Thyroid gland (tissue), 4 donors: Measurements from ENCODE around the gene VASP. TPM values are rescaled to one million over a fixed set of nuclear protein-coding genes. Genes with fewer than 3 reads are reported as not detected.

Experiments used
- DNase-seq, 2 donors: peaks; one replicate each; pipeline ENCODE4 v3.0.0-alpha.2; 2019
- H3K27ac ChIP-seq, 3 donors: fragments of 200-600 bp; sonication (generic); 1 replicate in 2 of 3; 2 replicates in 1 of 3; pipeline ENCODE4 v1.5.1; 2016 to 2019; ENCODE audit warnings: mild to moderate bottlenecking in 1 of 3, moderate library complexity in 1 of 3
- H3K27me3 ChIP-seq: fragments of 200-600 bp; sonication (generic); one replicate; pipeline ENCODE4 v1.5.1; 2019
- H3K36me3 ChIP-seq, 2 donors: fragments of 200-600 bp; sonication (generic); one replicate each; pipeline ENCODE4 v1.5.1; 2016 to 2019
- H3K4me1 ChIP-seq, 2 donors: fragments of 200-600 bp; sonication (generic); one replicate each; pipeline ENCODE4 v1.5.1; 2017 to 2019
- H3K4me3 ChIP-seq, 3 donors: fragments of 200-600 bp; sonication (generic); replicated peaks in 1 of 3; 1 replicate in 2 of 3; 2 replicates in 1 of 3; pipeline ENCODE4 v1.5.1; 2016; ENCODE audit warnings: mild to moderate bottlenecking in 1 of 3
- H3K9me3 ChIP-seq: fragments of 200-600 bp; sonication (generic); one replicate; pipeline ENCODE4 v1.5.1; 2017
- POLR2A ChIP-seq, 2 donors: fragments of 450-650 bp; IDR thresholded peaks; one replicate each; pipeline ENCODE4 v1.6.1; 2017; ENCODE audit warnings: antibody characterized with exemption in 2 of 2, mild to moderate bottlenecking in 2 of 2, moderate library complexity in 1 of 2
- WGBS, 2 donors: methylation state at CpG; one replicate each; pipeline ENCODE4 v1.1.5; 2017; 5-methylcytosine and 5-hydroxymethylcytosine counted together
- intact Hi-C: fragments of 100-400 bp; cut with DNase I; formaldehyde crosslinking; loops from one replicate; pipeline ENCODE4 v1.15.1; 2023
- total RNA-seq, 4 donors: library from RNA; depleted of rRNA; stranded (reverse); fragments of >200 nt; gene quantifications; one replicate each; pipeline ENCODE4 v1.2.3, GENCODE V29; 2016
- TF ChIP-seq, protein P1 (sequence below), 6 experiments: fragments of 200-600 bp in 3 of 6; fragments of 450-650 bp in 3 of 6; sonication (generic) in 3 of 6; IDR thresholded peaks; one replicate each; pipeline ENCODE4 v1.5.1; 2016 to 2019; ENCODE audit warnings: antibody characterized with exemption in 6 of 6, mild to moderate bottlenecking in 2 of 6, inconsistent platforms in 1 of 6, moderate library complexity in 1 of 6

Gene VASP
- total RNA-seq, 4 donors from 2014 or later, result 34.3 to 50.8 (median 45.1) TPM

GRCh38 chr19:45517641-45518468 lies 10.6 kb downstream of the VASP start:
- Histone ChIP-seq H3K36me3 (peaks cover 15 to 28% of the 10 kb centered on the region in 2 donors), H3K27me3 (no peaks in the 10 kb centered on the region), H3K4me3 (no peak overlapping the region), H3K27ac (no peak overlapping the region), H3K9me3 (no peaks in the 10 kb centered on the region), H3K4me1 (peaks cover 11 to 21% of the 10 kb centered on the region in 2 donors)
- no peak for DNase-seq
- 93 to 94% methylated on average over 39 to 41 of the region's 50 CpGs for WGBS, 2 donors
- TF ChIP-seq, protein P1, sequence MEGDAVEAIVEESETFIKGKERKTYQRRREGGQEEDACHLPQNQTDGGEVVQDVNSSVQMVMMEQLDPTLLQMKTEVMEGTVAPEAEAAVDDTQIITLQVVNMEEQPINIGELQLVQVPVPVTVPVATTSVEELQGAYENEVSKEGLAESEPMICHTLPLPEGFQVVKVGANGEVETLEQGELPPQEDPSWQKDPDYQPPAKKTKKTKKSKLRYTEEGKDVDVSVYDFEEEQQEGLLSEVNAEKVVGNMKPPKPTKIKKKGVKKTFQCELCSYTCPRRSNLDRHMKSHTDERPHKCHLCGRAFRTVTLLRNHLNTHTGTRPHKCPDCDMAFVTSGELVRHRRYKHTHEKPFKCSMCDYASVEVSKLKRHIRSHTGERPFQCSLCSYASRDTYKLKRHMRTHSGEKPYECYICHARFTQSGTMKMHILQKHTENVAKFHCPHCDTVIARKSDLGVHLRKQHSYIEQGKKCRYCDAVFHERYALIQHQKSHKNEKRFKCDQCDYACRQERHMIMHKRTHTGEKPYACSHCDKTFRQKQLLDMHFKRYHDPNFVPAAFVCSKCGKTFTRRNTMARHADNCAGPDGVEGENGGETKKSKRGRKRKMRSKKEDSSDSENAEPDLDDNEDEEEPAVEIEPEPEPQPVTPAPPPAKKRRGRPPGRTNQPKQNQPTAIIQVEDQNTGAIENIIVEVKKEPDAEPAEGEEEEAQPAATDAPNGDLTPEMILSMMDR (IDR thresholded peaks at IDR 0.05), result no peak
- TF ChIP-seq POLR2A (IDR thresholded peaks at IDR 0.05), result no peak
- intact Hi-C loops, result no loop called here

DNA sequence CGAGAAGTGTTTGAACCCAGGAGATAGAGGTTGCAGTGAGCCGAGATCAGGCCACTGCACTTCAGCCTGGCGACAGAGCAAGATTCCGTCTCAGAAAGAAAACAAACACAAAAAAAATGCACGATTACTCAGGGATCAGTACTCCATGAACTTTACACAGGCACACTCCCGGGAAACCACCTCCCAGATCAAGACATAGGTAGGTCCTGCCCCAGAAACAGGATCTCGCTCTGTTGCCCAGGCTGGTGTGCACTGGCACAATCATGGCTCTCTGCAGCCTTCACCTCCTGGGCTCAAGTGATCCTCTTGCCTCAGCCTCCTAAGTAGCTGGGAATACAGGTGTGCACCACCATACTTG lies 11.2 kb downstream of the VASP start:
- intact Hi-C loops, result no loop called here
- Histone ChIP-seq H3K4me3 (no peak overlapping the region), H3K36me3 (peaks cover 15 to 28% of the 10 kb centered on the region in 2 donors), H3K27me3 (no peaks in the 10 kb centered on the region), H3K4me1 (peaks cover 11 to 17% of the 10 kb centered on the region in 2 donors), H3K9me3 (no peaks in the 10 kb centered on the region), H3K27ac (no peak overlapping the region)
- 88 to 94% methylated on average over 7 of the region's 7 CpGs for WGBS, 2 donors
- DNase-seq, result no peak
- TF ChIP-seq, protein P1 (IDR thresholded peaks at IDR 0.05), result no peak
- no peak for TF ChIP-seq POLR2A (IDR thresholded peaks at IDR 0.05)

DNA sequence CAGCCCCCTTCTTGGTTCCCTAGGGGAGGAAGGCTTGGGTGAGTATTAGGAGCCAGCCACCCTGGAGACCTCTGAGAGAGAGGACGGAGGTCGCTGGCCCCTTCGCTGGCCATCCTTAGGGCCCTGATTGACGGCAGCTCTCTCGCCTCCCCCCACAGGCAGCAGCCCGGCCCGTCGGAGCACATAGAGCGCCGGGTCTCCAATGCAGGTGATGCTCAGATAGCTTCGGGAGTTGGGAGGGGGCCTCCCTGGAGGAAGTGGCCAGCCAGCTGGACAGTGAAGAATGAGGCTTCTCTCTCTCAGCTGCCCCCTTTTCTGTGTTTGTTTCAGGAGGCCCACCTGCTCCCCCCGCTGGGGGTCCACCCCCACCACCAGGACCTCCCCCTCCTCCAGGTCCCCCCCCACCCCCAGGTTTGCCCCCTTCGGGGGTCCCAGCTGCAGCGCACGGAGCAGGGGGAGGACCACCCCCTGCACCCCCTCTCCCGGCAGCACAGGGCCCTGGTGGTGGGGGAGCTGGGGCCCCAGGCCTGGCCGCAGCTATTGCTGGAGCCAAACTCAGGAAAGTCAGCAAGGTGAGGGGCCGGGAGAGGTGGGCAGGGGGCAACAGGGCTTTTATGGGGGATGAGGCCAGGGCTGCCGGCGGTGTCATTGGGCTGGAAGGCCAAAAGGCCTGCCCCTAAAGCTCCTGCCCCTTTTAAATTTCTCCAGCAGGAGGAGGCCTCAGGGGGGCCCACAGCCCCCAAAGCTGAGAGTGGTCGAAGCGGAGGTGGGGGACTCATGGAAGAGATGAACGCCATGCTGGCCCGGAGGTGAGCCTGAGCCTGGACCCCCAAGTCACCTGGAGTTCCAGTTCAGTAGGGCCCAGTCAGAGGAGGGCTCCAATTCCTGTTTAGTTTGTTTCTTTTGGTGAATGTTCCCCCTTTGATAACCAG lies 15.0 kb downstream of the VASP start:
- no peak for TF ChIP-seq POLR2A (IDR thresholded peaks at IDR 0.05)
- H3K36me3 ChIP-seq, result peaks cover 15 to 41% of the 10 kb centered on the region in 2 donors
- H3K4me1 ChIP-seq, result no peaks in the 10 kb centered on the region
- no peak overlapping the region for H3K4me3 ChIP-seq
- H3K27me3 ChIP-seq, result no peaks in the 10 kb centered on the region
- intact Hi-C loops, result loop anchor here (5.0 to 10.0 kb wide), 3 partner anchors 35 to 163 kb away; no protein-coding TSS in a partner anchor
- no peaks in the 10 kb centered on the region for H3K9me3 ChIP-seq
- no peak overlapping the region for H3K27ac ChIP-seq
- no peak for DNase-seq
- WGBS, 2 donors, result 88 to 92% methylated on average over 17 to 19 of the region's 24 CpGs

DNA sequence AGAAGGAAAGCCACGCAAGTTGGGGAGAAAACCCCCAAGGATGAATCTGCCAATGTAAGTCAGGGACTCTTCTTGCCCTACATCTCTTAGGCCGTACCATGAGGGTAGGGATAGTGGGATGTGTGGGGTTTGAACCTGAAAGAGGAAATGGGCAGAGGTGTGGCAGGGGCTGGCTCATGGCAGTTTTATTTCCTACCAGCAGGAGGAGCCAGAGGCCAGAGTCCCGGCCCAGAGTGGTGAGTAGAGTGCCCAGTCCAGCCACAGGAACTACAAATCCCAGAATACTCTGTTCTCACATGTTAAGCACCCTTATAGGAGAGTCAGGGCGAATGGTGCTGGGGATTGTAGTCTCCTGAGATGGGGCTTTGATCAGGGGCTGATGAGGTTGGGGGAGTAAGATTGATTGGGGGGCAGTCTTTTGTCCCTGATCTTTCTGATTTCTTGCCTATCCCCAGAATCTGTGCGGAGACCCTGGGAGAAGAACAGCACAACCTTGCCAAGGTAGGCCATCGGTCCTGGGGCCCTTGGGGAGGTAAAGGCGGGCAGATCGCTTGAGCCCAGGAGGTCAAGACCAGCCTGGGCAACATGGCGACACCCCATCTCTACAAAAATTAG lies 16.5 kb downstream of the VASP start:
- H3K9me3 ChIP-seq, result no peaks in the 10 kb centered on the region
- peak; percentile 75 to 76 for DNase-seq
- no peak overlapping the region for H3K4me3 ChIP-seq
- intact Hi-C loops, result loop anchor here (5.0 to 10.0 kb wide), 3 partner anchors 34 to 161 kb away; no protein-coding TSS in a partner anchor
- H3K36me3 ChIP-seq, result peaks cover 6 to 34% of the 10 kb centered on the region in 2 donors
- peaks cover 3 to 8% of the 10 kb centered on the region in 2 donors for H3K4me1 ChIP-seq
- H3K27ac ChIP-seq, result no peak overlapping the region
- no peaks in the 10 kb centered on the region for H3K27me3 ChIP-seq
- 66 to 70% methylated on average over 5 to 8 of the region's 9 CpGs for WGBS, 2 donors
- TF ChIP-seq, protein P1 (IDR thresholded peaks at IDR 0.05), result peak; percentile 73 to 95 (median 93)
- TF ChIP-seq POLR2A (IDR thresholded peaks at IDR 0.05), result no peak

GRCh38 chr19:45524575-45525129 lies 17.4 kb downstream of the VASP start:
- Histone ChIP-seq H3K4me1 (peaks cover 10 to 15% of the 10 kb centered on the region in 2 donors), H3K9me3 (no peaks in the 10 kb centered on the region), H3K27me3 (no peaks in the 10 kb centered on the region), H3K36me3 (peaks cover 6 to 29% of the 10 kb centered on the region in 2 donors), H3K27ac (no peak overlapping the region), H3K4me3 (no peak overlapping the region)
- 94% methylated on average over 15 of the region's 15 CpGs for WGBS, 2 donors
- intact Hi-C loops, result loop anchor here (5.0 to 10.0 kb wide), 3 partner anchors 33 to 160 kb away; no protein-coding TSS in a partner anchor
- TF ChIP-seq, protein P1 (IDR thresholded peaks at IDR 0.05), result no peak
- TF ChIP-seq POLR2A (IDR thresholded peaks at IDR 0.05), result no peak
- no peak for DNase-seq
